ENCODE results near the gene CCDC82.

CCDC82 gene

GRCh38 chr11:96342961-96343711, 46.6 kb downstream of the CCDC82 start, which contains the start of gene MAML2:
TSS of gene MAML2 (minus strand) at chr11:96343195. CDS start at chr11:96341895, 1,300 bp downstream.
- DNase-seq (ENCODE audit: low spot score), result peak; percentile 91
- peak; percentile 89 for TF ChIP-seq CTCF (IDR thresholded peaks at IDR 0.05; ENCODE audit: borderline replicate concordance, control extremely low read depth, extremely low read depth, insufficient read depth, missing control alignments)
- in situ Hi-C loops (cut with MboI; ENCODE audit: low sequenced_read_pairs, unreplicated experiment), result no loop called here

GRCh38 chr11:96342014-96342960, 47.4 kb downstream of the CCDC82 start:
- in situ Hi-C loops (cut with MboI; ENCODE audit: low sequenced_read_pairs, unreplicated experiment), result no loop called here
- TF ChIP-seq CTCF (IDR thresholded peaks at IDR 0.05; ENCODE audit: borderline replicate concordance, control extremely low read depth, extremely low read depth, insufficient read depth, missing control alignments), result no peak
- peak; percentile 29 for DNase-seq (ENCODE audit: low spot score)

GRCh38 chr11:96341211-96342013, 48.3 kb downstream of the CCDC82 start:
- DNase-seq (ENCODE audit: low spot score), result peak; percentile 72
- TF ChIP-seq CTCF (IDR thresholded peaks at IDR 0.05; ENCODE audit: borderline replicate concordance, control extremely low read depth, extremely low read depth, insufficient read depth, missing control alignments), result no peak
- in situ Hi-C loops (cut with MboI; ENCODE audit: low sequenced_read_pairs, unreplicated experiment), result no loop called here

- in situ Hi-C loops (cut with MboI; ENCODE audit: low sequenced_read_pairs, unreplicated experiment), result no loop called here
- TF ChIP-seq CTCF (IDR thresholded peaks at IDR 0.05; ENCODE audit: borderline replicate concordance, control extremely low read depth, extremely low read depth, insufficient read depth, missing control alignments), result no peak
- DNase-seq (ENCODE audit: low spot score), result no peak
Observed at GRCh38 chr11:96340555-96340885, 49.2 kb downstream of the CCDC82 start.

GRCh38 chr11:96339706-96340554, 49.8 kb downstream of the CCDC82 start:
- no peak for TF ChIP-seq CTCF (IDR thresholded peaks at IDR 0.05; ENCODE audit: borderline replicate concordance, control extremely low read depth, extremely low read depth, insufficient read depth, missing control alignments)
- in situ Hi-C loops (cut with MboI; ENCODE audit: low sequenced_read_pairs, unreplicated experiment), result no loop called here

More at GRCh38 chr11:96339706-96340554, 49.8 kb downstream of the CCDC82 start:
- no peak for DNase-seq (ENCODE audit: low spot score)

All from GM13976 (cell line).